ENCODE data around the gene RAB38.

DNA sequence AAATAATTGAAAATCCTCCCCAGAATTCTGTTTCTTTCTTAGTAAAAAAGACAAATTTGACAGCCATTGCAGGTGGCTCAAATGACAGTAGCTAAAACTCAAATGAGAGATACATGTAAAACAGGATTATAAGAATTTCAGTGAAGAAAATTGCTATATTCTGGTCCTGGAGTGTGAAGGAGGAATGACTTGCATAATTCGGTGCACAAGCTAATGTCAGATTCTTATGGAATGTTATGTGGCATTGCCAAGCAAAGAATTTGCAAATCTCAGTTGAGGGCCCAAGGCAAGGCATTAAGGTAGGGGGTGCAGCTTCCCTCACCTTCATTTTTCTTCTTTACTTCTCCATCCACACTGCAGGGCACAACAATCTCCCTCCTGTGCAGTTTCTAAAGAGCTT lies 35.4 kb downstream of the RAB38 start:
- no peak for TF ChIP-seq POLR2A (IDR thresholded peaks at IDR 0.05)
- TF ChIP-seq, protein P1, sequence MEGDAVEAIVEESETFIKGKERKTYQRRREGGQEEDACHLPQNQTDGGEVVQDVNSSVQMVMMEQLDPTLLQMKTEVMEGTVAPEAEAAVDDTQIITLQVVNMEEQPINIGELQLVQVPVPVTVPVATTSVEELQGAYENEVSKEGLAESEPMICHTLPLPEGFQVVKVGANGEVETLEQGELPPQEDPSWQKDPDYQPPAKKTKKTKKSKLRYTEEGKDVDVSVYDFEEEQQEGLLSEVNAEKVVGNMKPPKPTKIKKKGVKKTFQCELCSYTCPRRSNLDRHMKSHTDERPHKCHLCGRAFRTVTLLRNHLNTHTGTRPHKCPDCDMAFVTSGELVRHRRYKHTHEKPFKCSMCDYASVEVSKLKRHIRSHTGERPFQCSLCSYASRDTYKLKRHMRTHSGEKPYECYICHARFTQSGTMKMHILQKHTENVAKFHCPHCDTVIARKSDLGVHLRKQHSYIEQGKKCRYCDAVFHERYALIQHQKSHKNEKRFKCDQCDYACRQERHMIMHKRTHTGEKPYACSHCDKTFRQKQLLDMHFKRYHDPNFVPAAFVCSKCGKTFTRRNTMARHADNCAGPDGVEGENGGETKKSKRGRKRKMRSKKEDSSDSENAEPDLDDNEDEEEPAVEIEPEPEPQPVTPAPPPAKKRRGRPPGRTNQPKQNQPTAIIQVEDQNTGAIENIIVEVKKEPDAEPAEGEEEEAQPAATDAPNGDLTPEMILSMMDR (IDR thresholded peaks at IDR 0.05): no peak
